Measurements from ENCODE around the gene HNRNPUL1. TPM values are rescaled to one million over a fixed set of nuclear protein-coding genes. Genes with fewer than 3 reads are reported as not detected.
A peak's percentile ranks its signal among the peaks of the same experiment; 100 is the strongest.
"Not testable (repeated sequence)": the region's sequence is repeated elsewhere in the genome, so short reads cannot be mapped to it uniquely, and the experiment has no call there.

Gene HNRNPUL1
- total RNA-seq, 1 donor from 2014 or later: 126 TPM

DNA sequence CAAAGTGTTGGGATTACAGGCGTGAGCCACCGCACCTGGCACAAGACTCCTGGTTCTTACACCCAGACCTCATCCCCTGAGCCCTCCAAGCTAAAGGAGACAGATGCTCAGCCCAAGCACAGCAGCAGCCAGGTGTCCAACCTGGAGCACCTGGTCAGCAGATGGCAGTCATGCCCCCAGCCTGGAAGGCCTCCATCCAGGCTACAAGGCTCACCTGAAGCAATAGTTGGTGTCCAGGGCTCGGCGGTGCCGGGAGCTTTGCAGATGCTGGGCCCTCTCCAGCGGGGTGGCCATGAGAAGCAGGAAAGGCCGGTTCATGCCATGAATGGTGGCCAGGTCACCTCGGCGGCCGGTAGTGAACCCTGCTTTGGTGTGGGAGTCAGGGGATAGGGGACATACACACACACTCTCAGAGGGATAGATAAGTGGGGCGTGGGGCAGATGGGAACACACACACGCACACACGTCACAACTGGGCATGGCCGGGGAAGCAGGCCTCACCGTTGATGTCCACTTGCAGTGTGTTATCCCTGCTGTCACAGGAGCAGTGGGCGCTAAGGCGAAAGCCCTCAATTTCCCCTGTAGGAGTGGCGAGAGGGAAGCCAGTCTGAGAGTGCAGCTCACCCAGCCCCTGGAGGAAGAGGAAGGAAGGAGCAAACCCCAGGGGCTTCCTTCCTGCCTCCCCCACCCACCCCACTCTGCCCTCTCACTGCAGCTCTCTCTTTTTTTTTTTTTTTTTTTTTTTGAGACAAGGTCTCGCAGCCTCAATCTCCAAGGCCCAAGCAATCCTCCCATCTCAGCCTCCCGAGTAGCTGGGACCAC lies 77.7 kb downstream of the HNRNPUL1 start:
- Histone ChIP-seq H3K4me2 (no peak overlapping the region), H3K4me1 (no peaks in the 10 kb centered on the region), H3F3A (ENCODE audit: low read depth) (no peaks in the 10 kb centered on the region), H3K9me3 (ENCODE audit: low read depth) (no peaks in the 10 kb centered on the region), H3K27me3 (no peaks in the 10 kb centered on the region), H4K20me1 (ENCODE audit: low read depth) (no peaks in the 10 kb centered on the region), H2AFZ (replicated peaks) (no peak overlapping the region), H3K4me3 (no peak overlapping the region), H3K27ac (no peak overlapping the region), H3K9ac (no peak overlapping the region), H3K79me2 (ENCODE audit: low read depth) (no peaks in the 10 kb centered on the region), H3K36me3 (no peaks in the 10 kb centered on the region)
- H3K36me3 Mint-ChIP-seq: no peaks in the 10 kb centered on the region
- peaks cover 2% of the 10 kb centered on the region for H3K27me3 Mint-ChIP-seq (ENCODE audit: insufficient read depth, low read depth)
- TF ChIP-seq, protein P1, sequence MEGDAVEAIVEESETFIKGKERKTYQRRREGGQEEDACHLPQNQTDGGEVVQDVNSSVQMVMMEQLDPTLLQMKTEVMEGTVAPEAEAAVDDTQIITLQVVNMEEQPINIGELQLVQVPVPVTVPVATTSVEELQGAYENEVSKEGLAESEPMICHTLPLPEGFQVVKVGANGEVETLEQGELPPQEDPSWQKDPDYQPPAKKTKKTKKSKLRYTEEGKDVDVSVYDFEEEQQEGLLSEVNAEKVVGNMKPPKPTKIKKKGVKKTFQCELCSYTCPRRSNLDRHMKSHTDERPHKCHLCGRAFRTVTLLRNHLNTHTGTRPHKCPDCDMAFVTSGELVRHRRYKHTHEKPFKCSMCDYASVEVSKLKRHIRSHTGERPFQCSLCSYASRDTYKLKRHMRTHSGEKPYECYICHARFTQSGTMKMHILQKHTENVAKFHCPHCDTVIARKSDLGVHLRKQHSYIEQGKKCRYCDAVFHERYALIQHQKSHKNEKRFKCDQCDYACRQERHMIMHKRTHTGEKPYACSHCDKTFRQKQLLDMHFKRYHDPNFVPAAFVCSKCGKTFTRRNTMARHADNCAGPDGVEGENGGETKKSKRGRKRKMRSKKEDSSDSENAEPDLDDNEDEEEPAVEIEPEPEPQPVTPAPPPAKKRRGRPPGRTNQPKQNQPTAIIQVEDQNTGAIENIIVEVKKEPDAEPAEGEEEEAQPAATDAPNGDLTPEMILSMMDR (IDR thresholded peaks at IDR 0.05): no peak
- TF ChIP-seq EZH2phosphoT487 (IDR thresholded peaks at IDR 0.05): no peak
- no peak for TF ChIP-seq EZH2 (IDR thresholded peaks at IDR 0.05)
- H3K27ac Mint-ChIP-seq: no peak overlapping the region
- no peak for DNase-seq (ENCODE audit: low spot score)
- no peaks in the 10 kb centered on the region for H3K9me3 Mint-ChIP-seq
- no peak overlapping the region for H3K4me3 Mint-ChIP-seq
- no peaks in the 10 kb centered on the region for H3K4me1 Mint-ChIP-seq

DNA sequence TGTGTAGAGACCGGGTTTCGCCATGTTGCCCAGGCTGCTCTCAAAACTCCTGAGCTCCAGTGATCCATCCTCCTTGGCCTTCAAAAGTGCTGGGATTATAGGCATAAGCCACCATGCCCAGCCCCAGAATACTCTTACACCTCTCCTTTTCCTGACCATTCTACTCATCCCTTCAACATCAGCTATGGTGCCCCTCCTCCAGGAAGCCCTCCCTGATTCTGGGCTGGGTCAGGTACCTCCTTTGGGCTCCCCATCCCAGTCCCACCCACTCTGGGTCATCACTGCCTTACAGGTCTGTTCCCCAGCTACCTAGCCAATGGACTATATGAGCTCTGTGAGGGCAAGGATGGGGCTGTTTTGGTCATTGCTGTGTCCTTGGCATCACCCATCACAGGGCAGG lies 80.0 kb downstream of the HNRNPUL1 start:
- H3K4me3 Mint-ChIP-seq: no peak overlapping the region
- Histone ChIP-seq H3K9ac (no peak overlapping the region), H3K4me1 (no peaks in the 10 kb centered on the region), H3K36me3 (no peaks in the 10 kb centered on the region), H3K27me3 (peaks cover 3% of the 10 kb centered on the region), H3K27ac (no peak overlapping the region), H3K9me3 (ENCODE audit: low read depth) (no peaks in the 10 kb centered on the region), H3K4me3 (no peak overlapping the region), H3K79me2 (ENCODE audit: low read depth) (no peaks in the 10 kb centered on the region), H3K4me2 (no peak overlapping the region), H4K20me1 (ENCODE audit: low read depth) (no peaks in the 10 kb centered on the region), H2AFZ (replicated peaks) (no peak overlapping the region), H3F3A (ENCODE audit: low read depth) (no peaks in the 10 kb centered on the region)
- H3K4me1 Mint-ChIP-seq: no peaks in the 10 kb centered on the region
- no peak for DNase-seq (ENCODE audit: low spot score)
- H3K36me3 Mint-ChIP-seq: peaks cover 1% of the 10 kb centered on the region
- H3K9me3 Mint-ChIP-seq: no peaks in the 10 kb centered on the region
- H3K27me3 Mint-ChIP-seq (ENCODE audit: insufficient read depth, low read depth): peaks cover 5% of the 10 kb centered on the region
- TF ChIP-seq EZH2 (IDR thresholded peaks at IDR 0.05) (no peak), EZH2phosphoT487 (IDR thresholded peaks at IDR 0.05) (no peak)
- TF ChIP-seq, protein P1 (IDR thresholded peaks at IDR 0.05): no peak
- no peak overlapping the region for H3K27ac Mint-ChIP-seq

DNA sequence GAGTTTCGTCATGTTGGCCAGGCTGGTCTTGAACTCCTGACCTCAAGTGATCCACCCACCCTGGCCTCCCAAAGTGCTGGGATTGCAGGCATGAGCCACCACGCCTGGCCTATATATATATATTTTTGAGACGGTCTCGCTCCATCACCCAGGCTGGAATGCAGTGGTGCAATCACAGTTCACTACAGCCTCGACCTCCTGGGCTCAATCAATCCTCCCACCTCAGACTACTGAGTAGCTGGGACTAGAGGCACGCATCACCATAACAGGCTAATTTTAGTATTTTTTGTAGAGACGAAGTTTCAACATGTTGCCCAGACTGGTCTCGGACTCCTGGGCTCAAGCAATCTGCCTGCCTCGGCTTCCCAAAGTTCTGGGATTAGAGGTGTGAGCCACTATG lies 82.7 kb downstream of the HNRNPUL1 start:
- H3K9ac ChIP-seq; H3K36me3 ChIP-seq; H3K27ac ChIP-seq; H3K4me2 ChIP-seq; H3K36me3 Mint-ChIP-seq; H3F3A ChIP-seq (ENCODE audit: low read depth); H3K4me3 Mint-ChIP-seq; DNase-seq (ENCODE audit: low spot score); H3K4me1 ChIP-seq; H3K4me1 Mint-ChIP-seq; H3K9me3 ChIP-seq (ENCODE audit: low read depth); H3K9me3 Mint-ChIP-seq; H3K79me2 ChIP-seq (ENCODE audit: low read depth); H3K4me3 ChIP-seq; H4K20me1 ChIP-seq (ENCODE audit: low read depth); H2AFZ ChIP-seq (replicated peaks); H3K27ac Mint-ChIP-seq: not testable (repeated sequence)
- peaks cover 31% of the 10 kb centered on the region for H3K27me3 ChIP-seq
- peaks cover 22% of the 10 kb centered on the region for H3K27me3 Mint-ChIP-seq (ENCODE audit: insufficient read depth, low read depth)

DNA sequence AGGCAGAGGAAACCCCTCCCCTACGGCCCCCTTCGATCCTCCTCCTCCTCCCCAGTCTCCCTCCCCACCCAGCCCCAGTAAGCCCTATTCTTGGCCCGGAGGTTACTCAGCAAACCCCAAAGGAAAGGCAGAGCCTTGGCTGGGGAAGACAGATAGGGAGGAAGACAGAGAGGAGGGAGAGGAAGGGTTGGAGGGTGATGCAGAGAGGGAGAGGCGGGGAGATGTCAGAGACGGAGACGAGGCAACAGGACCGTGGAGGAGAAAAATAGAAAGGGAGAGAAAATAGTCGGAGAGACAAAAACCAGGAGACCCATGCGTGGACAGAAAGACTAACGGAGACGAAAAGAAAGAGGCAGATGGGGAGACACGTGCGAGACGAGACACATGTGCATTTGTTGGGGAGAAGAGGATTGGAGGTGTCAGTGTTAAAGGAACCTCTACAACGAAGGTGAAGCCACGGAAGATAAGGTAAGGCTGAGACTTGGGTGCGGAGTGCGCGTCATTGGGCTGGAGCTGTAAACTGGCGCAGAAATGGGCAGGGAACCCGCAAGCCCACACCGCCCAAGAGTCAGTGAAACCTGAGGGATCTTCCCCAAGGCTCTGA lies 86.7 kb downstream of the HNRNPUL1 start:
- Mint-ChIP-seq H3K27ac (no peak overlapping the region), H3K4me1 (peaks cover 19% of the 10 kb centered on the region), H3K27me3 (ENCODE audit: insufficient read depth, low read depth) (peaks cover 36% of the 10 kb centered on the region), H3K36me3 (peaks cover 1% of the 10 kb centered on the region), H3K4me3 (peak overlapping the region; percentile 75), H3K9me3 (no peaks in the 10 kb centered on the region)
- H3K36me3 ChIP-seq: no peaks in the 10 kb centered on the region
- H3K9ac ChIP-seq: no peak overlapping the region
- H2AFZ ChIP-seq (replicated peaks): no peak overlapping the region
- peak overlapping the region; percentile 67 for H3K4me3 ChIP-seq
- no peak overlapping the region for H3K27ac ChIP-seq
- no peak for DNase-seq (ENCODE audit: low spot score)
- no peaks in the 10 kb centered on the region for H3K79me2 ChIP-seq (ENCODE audit: low read depth)
- H4K20me1 ChIP-seq (ENCODE audit: low read depth): peaks cover 12% of the 10 kb centered on the region
- H3K4me1 ChIP-seq: peaks cover 9% of the 10 kb centered on the region
- no peaks in the 10 kb centered on the region for H3K9me3 ChIP-seq (ENCODE audit: low read depth)
- peaks cover 13% of the 10 kb centered on the region for H3F3A ChIP-seq (ENCODE audit: low read depth)
- TF ChIP-seq EZH2 (IDR thresholded peaks at IDR 0.05): no peak
- TF ChIP-seq EZH2phosphoT487 (IDR thresholded peaks at IDR 0.05): no peak
- TF ChIP-seq, protein P1 (IDR thresholded peaks at IDR 0.05): no peak
- peak overlapping the region; percentile 86 for H3K4me2 ChIP-seq
- H3K27me3 ChIP-seq: peaks cover 53% of the 10 kb centered on the region
